ENCODE data around the gene TNFSF18. TPM values are rescaled to one million over a fixed set of nuclear protein-coding genes. Genes with fewer than 3 reads are reported as not detected.

Gene TNFSF18
- total RNA-seq, 2 donors from 2014 or later: not detected

DNA sequence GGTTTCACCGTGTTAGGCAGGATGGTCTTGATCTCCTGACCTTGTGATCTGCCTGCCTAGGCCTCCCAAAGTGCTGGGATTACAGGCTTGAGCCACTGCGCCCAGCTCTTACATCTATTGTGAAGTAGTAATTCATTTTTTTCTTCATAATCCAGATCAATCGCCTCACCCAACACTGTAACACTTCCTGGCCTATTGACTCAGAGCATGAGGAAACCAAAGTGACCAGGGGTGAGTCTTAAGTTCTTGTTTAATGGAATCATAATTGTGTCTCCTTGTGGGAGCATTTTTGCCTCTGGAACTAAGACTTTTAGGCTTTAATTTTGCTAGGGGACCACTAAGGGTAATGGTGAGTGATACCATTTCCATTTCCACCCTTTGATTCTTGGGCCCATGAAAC is 27.4 kb downstream of the TNFSF18 start:
- no peaks in the 10 kb centered on the region for H3K9me3 ChIP-seq
- 82 to 95% methylated on average over 3 of the region's 3 CpGs for WGBS, 2 donors
- H3K27ac ChIP-seq: no peak overlapping the region
- intact Hi-C loops (cut with DNase I): no loop called here
- ATAC-seq (no peak), DNase-seq (no peak)
- no peaks in the 10 kb centered on the region for H3K4me1 ChIP-seq
- no peaks in the 10 kb centered on the region for H3K36me3 ChIP-seq (replicated peaks in 1 of 2; ENCODE audit: insufficient read depth in 1 of 2, low read depth in 2 of 2)
- no peak overlapping the region for H3K4me3 ChIP-seq
- no peak for TF ChIP-seq POLR2A (IDR thresholded peaks at IDR 0.05)
- TF ChIP-seq, protein P1, sequence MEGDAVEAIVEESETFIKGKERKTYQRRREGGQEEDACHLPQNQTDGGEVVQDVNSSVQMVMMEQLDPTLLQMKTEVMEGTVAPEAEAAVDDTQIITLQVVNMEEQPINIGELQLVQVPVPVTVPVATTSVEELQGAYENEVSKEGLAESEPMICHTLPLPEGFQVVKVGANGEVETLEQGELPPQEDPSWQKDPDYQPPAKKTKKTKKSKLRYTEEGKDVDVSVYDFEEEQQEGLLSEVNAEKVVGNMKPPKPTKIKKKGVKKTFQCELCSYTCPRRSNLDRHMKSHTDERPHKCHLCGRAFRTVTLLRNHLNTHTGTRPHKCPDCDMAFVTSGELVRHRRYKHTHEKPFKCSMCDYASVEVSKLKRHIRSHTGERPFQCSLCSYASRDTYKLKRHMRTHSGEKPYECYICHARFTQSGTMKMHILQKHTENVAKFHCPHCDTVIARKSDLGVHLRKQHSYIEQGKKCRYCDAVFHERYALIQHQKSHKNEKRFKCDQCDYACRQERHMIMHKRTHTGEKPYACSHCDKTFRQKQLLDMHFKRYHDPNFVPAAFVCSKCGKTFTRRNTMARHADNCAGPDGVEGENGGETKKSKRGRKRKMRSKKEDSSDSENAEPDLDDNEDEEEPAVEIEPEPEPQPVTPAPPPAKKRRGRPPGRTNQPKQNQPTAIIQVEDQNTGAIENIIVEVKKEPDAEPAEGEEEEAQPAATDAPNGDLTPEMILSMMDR (IDR thresholded peaks at IDR 0.05): no peak
- H3K27me3 ChIP-seq: no peaks in the 10 kb centered on the region

DNA sequence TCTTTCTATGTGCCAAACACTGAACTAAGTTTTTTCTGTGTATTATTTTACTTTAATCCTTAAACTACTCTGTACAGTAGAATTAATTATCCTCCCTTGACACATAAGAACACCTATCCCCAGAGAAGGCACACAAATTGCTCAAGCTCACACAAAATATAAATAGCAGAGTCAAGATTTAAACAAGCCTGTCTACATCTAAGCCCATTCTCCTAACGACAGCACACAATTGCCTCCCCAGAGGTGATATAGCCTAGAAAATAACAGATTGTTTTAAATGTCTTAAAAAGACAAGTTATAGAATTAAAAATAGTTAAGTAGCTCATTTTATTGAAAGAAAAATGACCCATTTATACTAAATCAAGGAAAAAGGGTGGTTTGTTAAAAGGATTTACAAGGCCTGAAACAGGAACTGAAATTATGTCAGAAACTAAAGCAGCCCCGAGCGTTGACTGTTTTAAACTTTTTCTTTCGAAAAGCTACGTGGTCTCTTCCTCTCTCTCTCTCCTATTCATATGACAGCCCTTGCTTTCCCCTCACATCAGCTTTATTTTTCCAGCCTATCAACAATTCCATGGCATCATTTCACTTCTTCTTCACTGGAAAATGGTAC is 30.5 kb downstream of the TNFSF18 start:
- no peak for ATAC-seq

DNA sequence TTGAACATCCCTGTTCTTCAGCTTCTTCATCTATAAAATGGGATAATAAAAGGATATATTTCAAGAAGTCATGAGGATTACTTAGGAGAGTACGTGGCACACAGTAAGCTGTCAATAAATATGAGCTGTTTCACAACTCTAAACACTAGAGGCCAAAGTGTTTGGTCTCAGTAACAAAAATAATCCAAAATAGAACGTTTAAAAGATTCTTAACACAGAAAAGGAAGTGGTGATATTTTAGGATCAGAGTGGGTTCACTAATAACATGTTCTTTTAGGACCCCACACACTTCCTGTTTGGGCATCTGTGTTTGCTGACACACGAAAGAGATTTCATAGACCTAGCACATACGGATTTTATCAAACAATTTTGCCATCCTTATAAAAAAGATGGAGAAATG is 32.9 kb downstream of the TNFSF18 start:
- TF ChIP-seq, protein P1 (IDR thresholded peaks at IDR 0.05): no peak
- no peak for TF ChIP-seq POLR2A (IDR thresholded peaks at IDR 0.05)
- ATAC-seq: no peak
- intact Hi-C loops (cut with DNase I): no loop called here

More for the DNA sequence above, 30.5 kb downstream of the TNFSF18 start:
- Histone ChIP-seq H3K27me3 (no peaks in the 10 kb centered on the region), H3K4me1 (no peaks in the 10 kb centered on the region), H3K9me3 (no peaks in the 10 kb centered on the region), H3K4me3 (no peak overlapping the region), H3K36me3 (replicated peaks in 1 of 2; ENCODE audit: insufficient read depth in 1 of 2, low read depth in 2 of 2) (no peaks in the 10 kb centered on the region), H3K27ac (no peak overlapping the region)
- intact Hi-C loops (cut with DNase I): no loop called here
- TF ChIP-seq POLR2A (IDR thresholded peaks at IDR 0.05): no peak
- TF ChIP-seq, protein P1 (IDR thresholded peaks at IDR 0.05): no peak
- DNase-seq: peak in 1 of 4 donors; percentile 5
- 62 to 82% methylated on average over 5 of the region's 5 CpGs for WGBS, 2 donors

DNA sequence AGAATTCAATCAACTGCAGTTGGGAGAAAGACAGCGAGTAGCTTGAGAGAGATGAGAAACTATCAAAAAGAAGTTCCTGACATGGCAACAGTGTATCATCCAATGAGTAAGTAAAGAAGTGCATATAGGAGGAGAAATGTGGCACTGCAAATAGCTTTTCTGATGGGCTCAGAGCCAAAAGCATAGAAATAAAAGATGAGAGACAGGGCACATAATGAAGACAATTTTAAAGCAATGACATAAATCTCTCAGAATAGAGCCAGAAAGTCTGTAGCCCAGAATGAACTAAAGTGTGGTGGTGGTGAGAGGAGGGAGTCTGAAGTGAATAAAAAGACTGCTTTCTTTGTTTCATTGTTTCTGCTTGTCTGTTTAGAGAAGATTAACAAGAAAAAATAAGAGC is 34.3 kb downstream of the TNFSF18 start:
- no peak for ATAC-seq

More for the DNA sequence above, 32.9 kb downstream of the TNFSF18 start:
- Histone ChIP-seq H3K27ac (no peak overlapping the region), H3K36me3 (replicated peaks in 1 of 2; ENCODE audit: insufficient read depth in 1 of 2, low read depth in 2 of 2) (no peaks in the 10 kb centered on the region), H3K27me3 (no peaks in the 10 kb centered on the region), H3K4me1 (no peaks in the 10 kb centered on the region), H3K4me3 (no peak overlapping the region), H3K9me3 (no peaks in the 10 kb centered on the region)
- no peak for DNase-seq
- 36 to 43% methylated on average over 4 of the region's 4 CpGs for WGBS, 2 donors

More for the DNA sequence above, 34.3 kb downstream of the TNFSF18 start:
- TF ChIP-seq, protein P1 (IDR thresholded peaks at IDR 0.05): no peak
- TF ChIP-seq POLR2A (IDR thresholded peaks at IDR 0.05): no peak
- 86 to 96% methylated on average over 1 of the region's 1 CpG for WGBS, 2 donors
- DNase-seq: no peak
- intact Hi-C loops (cut with DNase I): no loop called here
- Histone ChIP-seq H3K27ac (no peak overlapping the region), H3K4me1 (no peaks in the 10 kb centered on the region), H3K9me3 (no peaks in the 10 kb centered on the region), H3K27me3 (no peaks in the 10 kb centered on the region), H3K4me3 (no peak overlapping the region), H3K36me3 (replicated peaks in 1 of 2; ENCODE audit: insufficient read depth in 1 of 2, low read depth in 2 of 2) (no peaks in the 10 kb centered on the region)
